Muscle of back (tissue), 11 donors: ENCODE results near the gene ZNF566. TPM values are rescaled to one million over a fixed set of nuclear protein-coding genes. Genes with fewer than 3 reads are reported as not detected.
A peak's percentile ranks its signal among the peaks of the same experiment; 100 is the strongest.

Experiments
- DNase-seq, 3 donors: peaks; one replicate each; pipeline versions ENCODE4 v3.0.0 to v3.0.0-alpha.2; 2013
- polyA plus RNA-seq, 10 donors: library from polyadenylated mRNA; unstranded; fragments of 120-200 nt; gene quantifications; one replicate each; pipeline ENCODE4 v1.2.1, GENCODE V29; 2013; ENCODE audit not compliant: insufficient read length in 10 of 10

The ZNF566 gene
- polyA plus RNA-seq, 10 donors: 8.0 to 13.2 (median 10.3) TPM

GRCh38 chr19:36456831-36457230 lies 32.5 kb downstream of the ZNF566 start:
- DNase-seq: no peak

GRCh38 chr19:36449059-36449670 lies 40.2 kb downstream of the ZNF566 start:
- no peak for DNase-seq

GRCh38 chr19:36441339-36441738 lies 48.0 kb downstream of the ZNF566 start:
- no peak for DNase-seq

- no peak for DNase-seq
These were observed 52.8 kb downstream of the ZNF566 start for GRCh38 chr19:36436531-36436930.

- DNase-seq: no peak
These were observed 65.4 kb downstream of the ZNF566 start for GRCh38 chr19:36423925-36424324.

- DNase-seq: no peak
These were observed 67.4 kb downstream of the ZNF566 start for GRCh38 chr19:36421749-36422481.

GRCh38 chr19:36420961-36421748 lies 68.2 kb downstream of the ZNF566 start:
- DNase-seq: peak; percentile 38 to 83 (median 68)

GRCh38 chr19:36418287-36419001 lies 70.9 kb downstream of the ZNF566 start, which contains the start of gene ZFP82:
TSS of gene ZFP82 (minus strand) at chr19:36418644. CDS start at chr19:36409789, 8,855 bp downstream.
- peak; percentile 87 to 98 (median 93) for DNase-seq

- no peak for DNase-seq
These were observed 71.5 kb downstream of the ZNF566 start for GRCh38 chr19:36417752-36418286.

- DNase-seq: no peak
These were observed 79.5 kb downstream of the ZNF566 start for GRCh38 chr19:36409841-36410240.

- DNase-seq: no peak
These were observed 81.3 kb downstream of the ZNF566 start for GRCh38 chr19:36408101-36408500.

- DNase-seq: no peak
These were observed 84.9 kb downstream of the ZNF566 start for GRCh38 chr19:36404498-36404897.

GRCh38 chr19:36401475-36401874 lies 87.9 kb downstream of the ZNF566 start:
- no peak for DNase-seq

- DNase-seq: no peak
These were observed 90.8 kb downstream of the ZNF566 start for GRCh38 chr19:36398571-36398970.

Other genes with a start within 250 kb of the ZNF566 start
- gene ZFP14, start 110.4 kb downstream of the ZNF566 start, polyA plus RNA-seq: 1 to 10 TPM; 4.3 to 8.2 (median 6.1) TPM
- gene ZFP82, start 70.9 kb downstream of the ZNF566 start, polyA plus RNA-seq: 10 to 100 TPM in 3 of 10 donors, 1 to 10 TPM in 7; 8.2 to 11.4 (median 9.4) TPM
- gene ZNF260, start 38.7 kb upstream of the ZNF566 start, polyA plus RNA-seq: 10 to 100 TPM; 10.1 to 16.4 (median 14.0) TPM
- 10 to 100 TPM in 8 of 10 donors, 1 to 10 TPM in 2; 8.5 to 23.8 (median 15.0) TPM for gene ZNF529, start 83.7 kb upstream of the ZNF566 start, polyA plus RNA-seq
- 10 to 100 TPM in 5 of 10 donors, 1 to 10 TPM in 5; 5.3 to 15.2 (median 9.1) TPM for gene ZNF382, start 115.8 kb upstream of the ZNF566 start, polyA plus RNA-seq
- gene ZNF461, start 177.3 kb upstream of the ZNF566 start, polyA plus RNA-seq: 10 to 100 TPM in 3 of 10 donors, 1 to 10 TPM in 7; 5.5 to 11.8 (median 8.4) TPM
- 10 to 100 TPM in 1 of 10 donors, 1 to 10 TPM in 9; 6.9 to 10.8 (median 8.5) TPM for gene ZNF567, start 198.1 kb upstream of the ZNF566 start, polyA plus RNA-seq